Activated T-cell treated with anti-CD3 and anti-CD28 coated beads for 24 hours (primary cell): ENCODE results near the gene ADGRD1.

Source experiments
- DNase-seq: peaks from one replicate; pipeline ENCODE4 v3.0.0-alpha.2; 2020; ENCODE audit warnings: low read depth

The ADGRD1 gene

GRCh38 chr12:131025234-131025633 lies 71.5 kb downstream of the ADGRD1 start:
- DNase-seq: no peak

- no peak for DNase-seq
These were observed 72.4 kb downstream of the ADGRD1 start for GRCh38 chr12:131025939-131026702.

GRCh38 chr12:131026754-131027153 lies 73.0 kb downstream of the ADGRD1 start:
- DNase-seq: no peak

GRCh38 chr12:131027264-131027663 lies 73.6 kb downstream of the ADGRD1 start:
- no peak for DNase-seq

GRCh38 chr12:131027876-131028586 lies 74.3 kb downstream of the ADGRD1 start:
- DNase-seq: no peak

- DNase-seq: no peak
These were observed 75.1 kb downstream of the ADGRD1 start for GRCh38 chr12:131028587-131029338.

- no peak for DNase-seq
These were observed 77.0 kb downstream of the ADGRD1 start for GRCh38 chr12:131030472-131031328.

- no peak for DNase-seq
These were observed 78.5 kb downstream of the ADGRD1 start for GRCh38 chr12:131032082-131032750.

- DNase-seq: no peak
These were observed 79.8 kb downstream of the ADGRD1 start for GRCh38 chr12:131033486-131033885.

GRCh38 chr12:131033886-131034482 lies 80.3 kb downstream of the ADGRD1 start:
- DNase-seq: no peak

GRCh38 chr12:131034631-131035244 lies 81.0 kb downstream of the ADGRD1 start:
- no peak for DNase-seq

GRCh38 chr12:131035245-131035681 lies 81.6 kb downstream of the ADGRD1 start:
- no peak for DNase-seq

GRCh38 chr12:131038159-131038558 lies 84.5 kb downstream of the ADGRD1 start:
- DNase-seq: no peak

GRCh38 chr12:131038961-131039950 lies 85.5 kb downstream of the ADGRD1 start:
- no peak for DNase-seq

- no peak for DNase-seq
These were observed 86.8 kb downstream of the ADGRD1 start for GRCh38 chr12:131040491-131040890.

GRCh38 chr12:131041216-131041967 lies 87.7 kb downstream of the ADGRD1 start:
- no peak for DNase-seq

- DNase-seq: no peak
These were observed 88.5 kb downstream of the ADGRD1 start for GRCh38 chr12:131041968-131042833.
